Activated naive CD4-positive, alpha-beta T cell treated with anti-CD3 and anti-CD28 coated beads for 36 hours (primary cell): ENCODE results near the gene E2F1. TPM values are rescaled to one million over a fixed set of nuclear protein-coding genes. Genes with fewer than 3 reads are reported as not detected.
"Not testable (repeated sequence)": the region's sequence is repeated elsewhere in the genome, so short reads cannot be mapped to it uniquely, and the experiment has no call there.

Source experiments
- CTCF ChIA-PET: fragments of 350-600 bp; sonication (Branson Sonifier 250); formaldehyde crosslinking; loops from one replicate; lab custom pipeline; 2021; ENCODE audit warnings: antibody characterized with exemption; lab: Charles Lee
- DNase-seq: peaks from one replicate; pipeline ENCODE4 v3.0.0-alpha.2; 2020
- H3K27ac Mint-ChIP-seq: one replicate; pipeline ENCODE4 v1.8.0; 2021; ENCODE audit warnings: mild to moderate bottlenecking, mixed read lengths
- H3K27me3 Mint-ChIP-seq: one replicate; pipeline ENCODE4 v1.8.0; 2021; ENCODE audit warnings: low read depth, mixed read lengths
- H3K36me3 Mint-ChIP-seq: one replicate; pipeline ENCODE4 v1.8.0; 2021; ENCODE audit warnings: low read depth, mixed read lengths
- H3K4me1 Mint-ChIP-seq: one replicate; pipeline ENCODE4 v1.8.0; 2021; ENCODE audit warnings: low read depth, mixed read lengths
- H3K4me3 Mint-ChIP-seq: one replicate; pipeline ENCODE4 v1.8.0; 2021; ENCODE audit warnings: mild to moderate bottlenecking, moderate library complexity, mixed read lengths
- H3K9me3 Mint-ChIP-seq: one replicate; pipeline ENCODE4 v1.8.0; 2021; ENCODE audit warnings: mixed read lengths
- intact Hi-C: fragments of 100-400 bp; cut with micrococcal nuclease; formaldehyde crosslinking; loops from one replicate; pipeline ENCODE4 v1.15.1; 2023
- total RNA-seq, 2 experiments: library from RNA; stranded (reverse); gene quantifications; one replicate each; pipeline ENCODE4 v1.2.3, GENCODE V29; 2021

E2F1 gene
- total RNA-seq, 2 experiments from 2014 or later = 69.3 to 70.0 TPM

- peaks cover 36% of the 10 kb centered on the region for H3K4me1 Mint-ChIP-seq
- no peaks in the 10 kb centered on the region for H3K9me3 Mint-ChIP-seq
- no peak overlapping the region for H3K27ac Mint-ChIP-seq
- intact Hi-C loops = no loop called here
- CTCF ChIA-PET = interaction anchor here (0.6 kb wide), 2 partner anchors 16 to 196 kb away, joined by 3 read pairs; partner anchors contain the start of gene ACTL10
- H3K27me3 Mint-ChIP-seq = no peaks in the 10 kb centered on the region
- no peak overlapping the region for H3K4me3 Mint-ChIP-seq
- peaks cover 6% of the 10 kb centered on the region for H3K36me3 Mint-ChIP-seq
- DNase-seq = no peak
These were observed 36.0 kb downstream of the E2F1 start for GRCh38 chr20:33650111-33650752.

GRCh38 chr20:33649201-33649681 lies 36.9 kb downstream of the E2F1 start:
- DNase-seq = no peak
- Mint-ChIP-seq H3K27ac (no peak overlapping the region), H3K4me3 (no peak overlapping the region), H3K27me3 (no peaks in the 10 kb centered on the region), H3K36me3 (peaks cover 8% of the 10 kb centered on the region), H3K9me3 (no peaks in the 10 kb centered on the region), H3K4me1 (peaks cover 34% of the 10 kb centered on the region)
- intact Hi-C loops = no loop called here
- CTCF ChIA-PET = interaction anchor here (1.3 kb wide), 1 partner anchor 192 kb away, joined by 4 read pairs; no protein-coding TSS in a partner anchor

- Mint-ChIP-seq H3K9me3 (no peaks in the 10 kb centered on the region), H3K27ac (no peak overlapping the region), H3K4me1 (peaks cover 29% of the 10 kb centered on the region), H3K36me3 (peaks cover 8% of the 10 kb centered on the region), H3K27me3 (no peaks in the 10 kb centered on the region), H3K4me3 (no peak overlapping the region)
- intact Hi-C loops = no loop called here
- no peak for DNase-seq
- CTCF ChIA-PET = interaction anchor here (1.3 kb wide), 1 partner anchor 191 kb away, joined by 4 read pairs; no protein-coding TSS in a partner anchor
These were observed 37.7 kb downstream of the E2F1 start for GRCh38 chr20:33648396-33649004.

GRCh38 chr20:33647603-33648395 lies 38.4 kb downstream of the E2F1 start:
- no peak for DNase-seq

GRCh38 chr20:33646959-33647602 lies 39.1 kb downstream of the E2F1 start:
- H3K4me1 Mint-ChIP-seq = peaks cover 15% of the 10 kb centered on the region
- H3K27me3 Mint-ChIP-seq, H3K36me3 Mint-ChIP-seq, DNase-seq, H3K9me3 Mint-ChIP-seq, intact Hi-C loops, H3K4me3 Mint-ChIP-seq, H3K27ac Mint-ChIP-seq: not testable (repeated sequence)
- CTCF ChIA-PET = interaction anchor here (0.8 kb wide), 1 partner anchor 19 kb away, joined by 3 read pairs; no protein-coding TSS in a partner anchor

More at GRCh38 chr20:33647603-33648395, 38.4 kb downstream of the E2F1 start:
- H3K27me3 Mint-ChIP-seq = no peaks in the 10 kb centered on the region
- peaks cover 22% of the 10 kb centered on the region for H3K4me1 Mint-ChIP-seq
- no peaks in the 10 kb centered on the region for H3K9me3 Mint-ChIP-seq
- H3K27ac Mint-ChIP-seq = no peak overlapping the region
- intact Hi-C loops = no loop called here
- H3K4me3 Mint-ChIP-seq = no peak overlapping the region
- peaks cover 8% of the 10 kb centered on the region for H3K36me3 Mint-ChIP-seq
- CTCF ChIA-PET = interaction anchor here (0.5 to 0.8 kb wide), 2 partner anchors 18 to 99 kb away, joined by 3 read pairs; no protein-coding TSS in a partner anchor

GRCh38 chr20:33646191-33646590 lies 40.0 kb downstream of the E2F1 start:
- CTCF ChIA-PET = interaction anchor here (1.1 kb wide), 1 partner anchor 174 kb away, joined by 4 read pairs; no protein-coding TSS in a partner anchor
- peaks cover 8% of the 10 kb centered on the region for H3K36me3 Mint-ChIP-seq

GRCh38 chr20:33645396-33645795 lies 40.8 kb downstream of the E2F1 start:
- CTCF ChIA-PET = interaction anchor here (1.1 kb wide), 1 partner anchor 173 kb away, joined by 4 read pairs; no protein-coding TSS in a partner anchor
- no peak for DNase-seq
- Mint-ChIP-seq H3K4me3 (no peak overlapping the region), H3K4me1 (peaks cover 7% of the 10 kb centered on the region), H3K36me3 (peaks cover 9% of the 10 kb centered on the region), H3K27ac (no peak overlapping the region), H3K27me3 (no peaks in the 10 kb centered on the region), H3K9me3 (no peaks in the 10 kb centered on the region)
- intact Hi-C loops = no loop called here

More at GRCh38 chr20:33646191-33646590, 40.0 kb downstream of the E2F1 start:
- no peaks in the 10 kb centered on the region for H3K27me3 Mint-ChIP-seq
- no peak for DNase-seq
- H3K9me3 Mint-ChIP-seq = no peaks in the 10 kb centered on the region
- peaks cover 7% of the 10 kb centered on the region for H3K4me1 Mint-ChIP-seq
- no peak overlapping the region for H3K4me3 Mint-ChIP-seq
- no peak overlapping the region for H3K27ac Mint-ChIP-seq
- intact Hi-C loops = no loop called here

GRCh38 chr20:33645072-33645358 lies 41.2 kb downstream of the E2F1 start:
- intact Hi-C loops = no loop called here
- DNase-seq = no peak
- peaks cover 9% of the 10 kb centered on the region for H3K36me3 Mint-ChIP-seq
- H3K27ac Mint-ChIP-seq = no peak overlapping the region
- H3K9me3 Mint-ChIP-seq = no peaks in the 10 kb centered on the region
- no peaks in the 10 kb centered on the region for H3K27me3 Mint-ChIP-seq
- peaks cover 7% of the 10 kb centered on the region for H3K4me1 Mint-ChIP-seq
- CTCF ChIA-PET = no interaction called here
- no peak overlapping the region for H3K4me3 Mint-ChIP-seq

GRCh38 chr20:33644313-33645071 lies 41.7 kb downstream of the E2F1 start:
- Mint-ChIP-seq H3K27me3 (no peaks in the 10 kb centered on the region), H3K27ac (no peak overlapping the region), H3K4me1 (peaks cover 3% of the 10 kb centered on the region), H3K9me3 (no peaks in the 10 kb centered on the region), H3K36me3 (peaks cover 9% of the 10 kb centered on the region), H3K4me3 (no peak overlapping the region)
- DNase-seq = no peak
- CTCF ChIA-PET = no interaction called here
- intact Hi-C loops = no loop called here

- peaks cover 12% of the 10 kb centered on the region for H3K36me3 Mint-ChIP-seq
- no peaks in the 10 kb centered on the region for H3K9me3 Mint-ChIP-seq
- no peaks in the 10 kb centered on the region for H3K27me3 Mint-ChIP-seq
- H3K27ac Mint-ChIP-seq = no peak overlapping the region
- no peak for DNase-seq
- no peak overlapping the region for H3K4me3 Mint-ChIP-seq
- intact Hi-C loops = no loop called here
- CTCF ChIA-PET = interaction anchor here (0.6 kb wide), 1 partner anchor 83 kb away, joined by 4 read pairs; no protein-coding TSS in a partner anchor
- no peaks in the 10 kb centered on the region for H3K4me1 Mint-ChIP-seq
These were observed 45.9 kb downstream of the E2F1 start for GRCh38 chr20:33640287-33640686.

GRCh38 chr20:33636776-33637175 lies 49.4 kb downstream of the E2F1 start:
- no peak for DNase-seq
- Mint-ChIP-seq H3K4me3 (no peak overlapping the region), H3K36me3 (peaks cover 9% of the 10 kb centered on the region), H3K27me3 (no peaks in the 10 kb centered on the region), H3K4me1 (peaks cover 3% of the 10 kb centered on the region), H3K9me3 (no peaks in the 10 kb centered on the region), H3K27ac (no peak overlapping the region)
- CTCF ChIA-PET = no interaction called here
- intact Hi-C loops = no loop called here
